ENCODE results near the gene TMEM209. TPM values are rescaled to one million over a fixed set of nuclear protein-coding genes. Genes with fewer than 3 reads are reported as not detected.
A peak's percentile ranks its signal among the peaks of the same experiment; 100 is the strongest.
"Not testable (repeated sequence)": the region's sequence is repeated elsewhere in the genome, so short reads cannot be mapped to it uniquely, and the experiment has no call there.

Gene TMEM209
- total RNA-seq (10 to 100 TPM in 6 of 7 donors, 1 to 10 TPM in 1; 7.6 to 26.1 (median 15.5) TPM), polyA plus RNA-seq (10 to 100 TPM in 1 of 2 donors, 1 to 10 TPM in 1; 7.8 to 13.1 TPM)
- long read RNA-seq, donor 1, transcript TMEM209-201 (15 exons, 3,545 nt), result major isoform, 8 of 13 reads
- long read RNA-seq, donor 1, partial matches to known transcripts, result 5 of 13 reads
- long read RNA-seq, donor 1, other reads (novel, unspliced or antisense), result 0 of 13 reads
- long read RNA-seq, donor 2, partial matches to known transcripts, result 0 of 5 reads
- long read RNA-seq, donor 2, other reads (novel, unspliced or antisense), result 0 of 5 reads
- long read RNA-seq, donor 3, transcript TMEM209-201 (15 exons, 3,545 nt), result major isoform, 18 of 26 reads
- long read RNA-seq, donor 3, partial matches to known transcripts, result 4 of 26 reads
- long read RNA-seq, donor 3, other reads (novel, unspliced or antisense), result 3 of 26 reads

- Histone ChIP-seq H3K27ac (peak within 1 kb of the TSS; percentile 55 to 86), H3K4me3 (peak within 1 kb of the TSS; percentile 75), H3K9me3 (no peaks in the 10 kb centered on the region), H3K36me3 (no peaks in the 10 kb centered on the region), H3K27me3 (no peaks in the 10 kb centered on the region), H3K4me1 (ENCODE audit: insufficient read depth) (no peaks in the 10 kb centered on the region)
- intact Hi-C loops (cut with DNase I), result no loop called here
- peak; percentile 95 to 97 (median 96) for DNase-seq
- TF ChIP-seq POLR2A (IDR thresholded peaks at IDR 0.05) (peak; percentile 65), CTCF (IDR thresholded peaks at IDR 0.05) (no peak), EP300 (IDR thresholded peaks at IDR 0.05) (no peak)
- 10 to 11% (median 10%) methylated on average over 44 of the region's 44 CpGs for WGBS, 3 donors
Measured at GRCh38 chr7:130205084-130205947, at the start of gene TMEM209. TMEM209 (minus strand) TSS chr7:130205406; CDS start chr7:130205375, 31 bp downstream.

- intact Hi-C loops (cut with DNase I), result no loop called here
- Histone ChIP-seq H3K27ac (no peak overlapping the region), H3K27me3 (no peaks in the 10 kb centered on the region), H3K36me3 (no peaks in the 10 kb centered on the region), H3K4me3 (no peak overlapping the region), H3K4me1 (ENCODE audit: insufficient read depth) (no peaks in the 10 kb centered on the region), H3K9me3 (peaks cover 0 to 6% of the 10 kb centered on the region in 2 donors)
- no peak for TF ChIP-seq POLR2A (IDR thresholded peaks at IDR 0.05)
- TF ChIP-seq CTCF (IDR thresholded peaks at IDR 0.05), result no peak
- no peak for TF ChIP-seq EP300 (IDR thresholded peaks at IDR 0.05)
- WGBS, 3 donors, result 85 to 91% (median 87%) methylated on average over 5 to 6 of the region's 6 CpGs
- no peak for DNase-seq
Measured at GRCh38 chr7:130254555-130254954, 49.3 kb upstream of the TMEM209 start.

GRCh38 chr7:130249626-130250025 lies 44.4 kb upstream of the TMEM209 start:
- H3K27ac ChIP-seq; H3K27me3 ChIP-seq; H3K9me3 ChIP-seq; intact Hi-C loops (cut with DNase I); DNase-seq; H3K36me3 ChIP-seq; H3K4me1 ChIP-seq (ENCODE audit: insufficient read depth); H3K4me3 ChIP-seq: not testable (repeated sequence)
- WGBS, 3 donors, result 92 to 98% (median 96%) methylated on average over 3 of the region's 3 CpGs

GRCh38 chr7:130248842-130249241 lies 43.6 kb upstream of the TMEM209 start:
- H3K27me3 ChIP-seq; H3K4me3 ChIP-seq; DNase-seq; H3K4me1 ChIP-seq (ENCODE audit: insufficient read depth); H3K9me3 ChIP-seq; intact Hi-C loops (cut with DNase I); H3K27ac ChIP-seq; H3K36me3 ChIP-seq: not testable (repeated sequence)
- 92 to 96% (median 95%) methylated on average over 5 of the region's 5 CpGs for WGBS, 3 donors

GRCh38 chr7:130246491-130246890 lies 41.3 kb upstream of the TMEM209 start:
- WGBS, 3 donors, result 88 to 97% (median 91%) methylated on average over 1 of the region's 1 CpG
- H3K4me3 ChIP-seq; H3K4me1 ChIP-seq (ENCODE audit: insufficient read depth); H3K36me3 ChIP-seq; H3K27me3 ChIP-seq; DNase-seq; intact Hi-C loops (cut with DNase I); H3K27ac ChIP-seq; H3K9me3 ChIP-seq: not testable (repeated sequence)

GRCh38 chr7:130243486-130243885 lies 38.3 kb upstream of the TMEM209 start:
- DNase-seq; H3K9me3 ChIP-seq; H3K4me3 ChIP-seq; intact Hi-C loops (cut with DNase I); H3K27me3 ChIP-seq; H3K36me3 ChIP-seq; H3K27ac ChIP-seq; H3K4me1 ChIP-seq (ENCODE audit: insufficient read depth): not testable (repeated sequence)
- 2 to 4% (median 2%) methylated on average over 1 of the region's 1 CpG for WGBS, 3 donors
